PC-9 (cell line): ENCODE data around the gene PAPSS1. TPM values are rescaled to one million over a fixed set of nuclear protein-coding genes. Genes with fewer than 3 reads are reported as not detected.

Source experiments
- BruUV-seq: library from RNA; stranded (reverse); fragments of 400-500 nt; replicated peaks from 2 replicates; lab custom pipeline; 2021; lab: Mats Ljungman, UMichigan
- CTCF ChIA-PET: fragments of 300-600 bp; sonication (Branson Sonifier 250); formaldehyde crosslinking; loops from one replicate; lab custom pipeline; 2022; ENCODE audit warnings: antibody characterized with exemption; lab: Charles Lee
- POLR2A ChIA-PET: fragments of 300-600 bp; sonication (Branson Sonifier 250); formaldehyde crosslinking; loops from one replicate; lab custom pipeline; 2022; ENCODE audit warnings: antibody characterized with exemption; ENCODE audit not compliant: unreplicated experiment; lab: Charles Lee
- DNase-seq, 2 experiments: peaks; one replicate each; pipeline versions ENCODE4 v3.0.0 to v3.0.0-alpha.2; 2015 to 2022; ENCODE audit warnings: mixed read lengths in 1 of 2
- H2AFZ ChIP-seq: fragments of 200-600 bp; sonication (generic); 2 replicates; pipeline ENCODE4 v1.8.1; 2017; ENCODE audit warnings: antibody characterized with exemption
- H3F3A ChIP-seq: fragments of 200-600 bp; sonication (generic); 2 replicates; pipeline ENCODE4 v1.8.1; 2017; ENCODE audit warnings: antibody characterized with exemption, mild to moderate bottlenecking, low read depth; ENCODE audit not compliant: insufficient read depth
- H3K27ac ChIP-seq: fragments of 200-600 bp; sonication (generic); 2 replicates; pipeline ENCODE4 v1.6.1; 2016; ENCODE audit warnings: mixed run types
- H3K27me3 ChIP-seq: fragments of 200-600 bp; sonication (generic); 2 replicates; pipeline ENCODE4 v1.6.1; 2016; ENCODE audit warnings: low read depth, mixed run types; ENCODE audit not compliant: insufficient read depth
- H3K36me3 ChIP-seq: fragments of 200-600 bp; sonication (generic); 2 replicates; pipeline ENCODE4 v1.6.1; 2016; ENCODE audit warnings: low read depth, mixed run types
- H3K4me1 ChIP-seq: fragments of 200-600 bp; sonication (generic); replicated peaks from 2 replicates; pipeline ENCODE4 v1.6.1; 2016; ENCODE audit warnings: mixed run types; ENCODE audit not compliant: insufficient read depth
- H3K4me2 ChIP-seq: fragments of 200-600 bp; sonication (generic); 2 replicates; pipeline ENCODE4 v1.6.1; 2017; ENCODE audit warnings: mixed run types
- H3K4me3 ChIP-seq: fragments of 200-600 bp; sonication (generic); 2 replicates; pipeline ENCODE4 v1.6.1; 2016; ENCODE audit warnings: mixed run types
- H3K79me2 ChIP-seq: fragments of 200-600 bp; sonication (generic); 2 replicates; pipeline ENCODE4 v1.6.1; 2017; ENCODE audit warnings: low read depth, mixed run types
- H3K9me2 ChIP-seq: fragments of 200-600 bp; sonication (generic); 2 replicates; pipeline ENCODE4 v1.8.1; 2017; ENCODE audit warnings: mild to moderate bottlenecking; ENCODE audit not compliant: insufficient read depth
- H3K9me3 ChIP-seq: fragments of 200-600 bp; sonication (generic); 2 replicates; pipeline ENCODE4 v1.8.1; 2016; ENCODE audit warnings: low read depth; ENCODE audit not compliant: insufficient read depth
- H4K20me1 ChIP-seq: fragments of 200-600 bp; sonication (generic); 2 replicates; pipeline ENCODE4 v1.8.1; 2017; ENCODE audit not compliant: insufficient read depth
- EZH2 ChIP-seq: fragments of 200-600 bp; sonication (generic); IDR thresholded peaks from 2 replicates; pipeline ENCODE4 v1.8.0; 2017; ENCODE audit warnings: antibody characterized with exemption, low read depth
- intact Hi-C: fragments of 100-400 bp; cut with micrococcal nuclease; formaldehyde crosslinking; loops from one replicate; pipeline ENCODE4 v1.10.0; 2022; ENCODE audit not compliant: unreplicated experiment
- total RNA-seq: library from RNA; stranded (reverse); gene quantifications from 2 replicates; pipeline ENCODE4 v1.2.3, GENCODE V29; 2021
- TF ChIP-seq, protein P1 (sequence below): fragments of 200-600 bp; sonication (generic); conservative IDR thresholded peaks from 2 replicates; pipeline ENCODE4 v1.6.1; 2017; ENCODE audit warnings: mixed run types, antibody characterized with exemption, mild to moderate bottlenecking, moderate library complexity

Gene PAPSS1
- total RNA-seq, 1 experiment from 2014 or later: 18.8 TPM

DNA sequence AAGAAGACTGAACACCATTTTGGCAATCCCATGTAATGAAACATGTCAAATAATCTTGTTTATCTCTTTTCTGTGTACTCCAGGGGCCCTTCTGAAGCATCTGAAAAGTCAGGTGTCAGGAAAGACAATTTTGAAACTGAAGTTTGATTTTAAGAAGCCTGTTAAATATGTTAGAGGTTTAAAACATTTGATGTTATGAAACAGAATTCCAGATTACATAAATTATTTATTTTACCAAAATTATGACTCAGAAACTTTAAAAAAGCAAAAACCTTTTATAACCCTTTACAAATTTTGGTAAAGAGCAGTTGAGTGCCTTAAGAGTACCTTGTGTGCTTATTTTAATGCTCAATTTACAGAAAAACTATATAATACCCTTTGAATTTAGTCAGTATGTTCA is 130.8 kb downstream of the PAPSS1 start:
- Histone ChIP-seq H3K4me3 (no peak overlapping the region), H3K79me2 (no peaks in the 10 kb centered on the region), H3K36me3 (no peaks in the 10 kb centered on the region), H4K20me1 (no peaks in the 10 kb centered on the region), H2AFZ (no peak overlapping the region), H3K4me2 (no peak overlapping the region), H3K4me1 (no peaks in the 10 kb centered on the region), H3K9me3 (no peaks in the 10 kb centered on the region), H3F3A (no peaks in the 10 kb centered on the region), H3K27me3 (no peaks in the 10 kb centered on the region), H3K9me2 (no peaks in the 10 kb centered on the region), H3K27ac (no peak overlapping the region)
- no peak for DNase-seq
- intact Hi-C loops: no loop called here
- BruUV-seq: no TSS peak
- POLR2A ChIA-PET: no interaction called here
- CTCF ChIA-PET: no interaction called here
- TF ChIP-seq, protein P1, sequence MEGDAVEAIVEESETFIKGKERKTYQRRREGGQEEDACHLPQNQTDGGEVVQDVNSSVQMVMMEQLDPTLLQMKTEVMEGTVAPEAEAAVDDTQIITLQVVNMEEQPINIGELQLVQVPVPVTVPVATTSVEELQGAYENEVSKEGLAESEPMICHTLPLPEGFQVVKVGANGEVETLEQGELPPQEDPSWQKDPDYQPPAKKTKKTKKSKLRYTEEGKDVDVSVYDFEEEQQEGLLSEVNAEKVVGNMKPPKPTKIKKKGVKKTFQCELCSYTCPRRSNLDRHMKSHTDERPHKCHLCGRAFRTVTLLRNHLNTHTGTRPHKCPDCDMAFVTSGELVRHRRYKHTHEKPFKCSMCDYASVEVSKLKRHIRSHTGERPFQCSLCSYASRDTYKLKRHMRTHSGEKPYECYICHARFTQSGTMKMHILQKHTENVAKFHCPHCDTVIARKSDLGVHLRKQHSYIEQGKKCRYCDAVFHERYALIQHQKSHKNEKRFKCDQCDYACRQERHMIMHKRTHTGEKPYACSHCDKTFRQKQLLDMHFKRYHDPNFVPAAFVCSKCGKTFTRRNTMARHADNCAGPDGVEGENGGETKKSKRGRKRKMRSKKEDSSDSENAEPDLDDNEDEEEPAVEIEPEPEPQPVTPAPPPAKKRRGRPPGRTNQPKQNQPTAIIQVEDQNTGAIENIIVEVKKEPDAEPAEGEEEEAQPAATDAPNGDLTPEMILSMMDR: no peak
- TF ChIP-seq EZH2: no peak

DNA sequence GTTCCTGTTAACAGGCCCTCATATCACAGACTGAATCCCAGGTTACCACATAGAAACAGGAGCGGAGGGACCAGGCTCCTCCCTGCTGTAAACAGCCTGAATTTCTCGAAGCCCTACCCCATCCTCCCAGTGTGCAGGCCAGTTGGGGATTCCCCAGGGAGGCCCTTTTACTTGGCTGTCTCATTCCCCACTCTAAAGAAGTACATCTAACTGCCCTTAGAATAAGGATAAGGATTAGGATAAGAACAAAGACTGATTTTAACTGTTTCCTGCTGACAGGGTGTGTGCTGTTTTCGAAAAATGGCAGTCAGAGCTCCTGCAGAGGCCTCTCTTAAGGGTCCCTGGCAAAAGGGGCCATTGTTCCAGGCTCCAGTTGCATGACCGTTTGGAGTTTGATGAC is 133.7 kb downstream of the PAPSS1 start:
- ChIA-PET POLR2A (no interaction called here), CTCF (no interaction called here)
- BruUV-seq: no TSS peak
- Histone ChIP-seq H3K36me3 (no peaks in the 10 kb centered on the region), H3K9me3 (no peaks in the 10 kb centered on the region), H3K79me2 (no peaks in the 10 kb centered on the region), H3K4me1 (no peaks in the 10 kb centered on the region), H4K20me1 (no peaks in the 10 kb centered on the region), H3F3A (no peaks in the 10 kb centered on the region), H2AFZ (no peak overlapping the region), H3K27me3 (no peaks in the 10 kb centered on the region), H3K4me3 (no peak overlapping the region), H3K27ac (no peak overlapping the region), H3K4me2 (no peak overlapping the region), H3K9me2 (no peaks in the 10 kb centered on the region)
- TF ChIP-seq, protein P1: no peak
- no peak for TF ChIP-seq EZH2
- intact Hi-C loops: no loop called here
- DNase-seq: no peak

DNA sequence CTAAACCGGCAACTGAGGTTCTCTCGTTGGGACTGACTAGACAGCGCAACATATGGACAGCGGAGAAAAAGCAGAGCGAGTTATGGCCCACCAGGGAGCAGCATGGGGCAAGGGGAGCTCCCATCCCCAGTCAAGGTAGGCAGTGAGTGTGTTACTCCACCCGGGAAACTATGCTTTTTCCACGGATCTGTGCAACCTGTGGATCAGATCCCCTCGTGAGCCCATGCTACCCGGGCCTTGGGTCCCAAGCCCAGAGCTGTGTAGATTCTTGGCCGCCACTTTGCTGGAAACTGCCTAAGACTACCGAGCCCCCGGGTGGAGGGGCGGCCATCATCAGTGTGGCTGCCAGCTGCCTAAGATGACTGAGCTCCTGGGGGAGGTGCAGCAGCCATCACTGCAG is 140.9 kb downstream of the PAPSS1 start:
- TF ChIP-seq, protein P1: no peak
- no peak for TF ChIP-seq EZH2
- Histone ChIP-seq H3K4me2 (no peak overlapping the region), H3K27ac (no peak overlapping the region), H3F3A (no peaks in the 10 kb centered on the region), H3K9me3 (no peaks in the 10 kb centered on the region), H3K4me3 (no peak overlapping the region), H3K4me1 (no peaks in the 10 kb centered on the region), H3K9me2 (no peaks in the 10 kb centered on the region), H2AFZ (no peak overlapping the region), H3K27me3 (no peaks in the 10 kb centered on the region), H4K20me1 (no peaks in the 10 kb centered on the region), H3K79me2 (no peaks in the 10 kb centered on the region), H3K36me3 (no peaks in the 10 kb centered on the region)
- intact Hi-C loops: no loop called here
- CTCF ChIA-PET: no interaction called here
- DNase-seq: no peak
- POLR2A ChIA-PET: no interaction called here
- BruUV-seq: no TSS peak
